ENCODE measurements around the gene CNTNAP2. TPM values are rescaled to one million over a fixed set of nuclear protein-coding genes. Genes with fewer than 3 reads are reported as not detected.

Gene CNTNAP2
- total and polyA plus RNA-seq, 2 of the 8 experiments (the other 6 are each of a cell fraction or from before 2014, with no cell fraction given) = 27.9 to 71.0 TPM

GRCh38 chr7:147510923-147511322 lies 1394.3 kb downstream of the CNTNAP2 start:
- no peak overlapping the region for H3K14ac ChIP-seq (ENCODE audit: insufficient read length)
- H2BK120ac ChIP-seq (replicated peaks; ENCODE audit: low read depth, low read length) = no peak overlapping the region
- H3K27ac ChIP-seq (ENCODE audit: low read depth, low read length) = no peak overlapping the region
- H3K4me3 ChIP-seq (ENCODE audit: extremely low read depth in 1 of 4, insufficient read depth in 2 of 4, low read depth in 3 of 4, low read length in 4 of 4) = no peak overlapping the region
- ChIA-PET POLR2A (ENCODE audit: partially characterized antibody) (no interaction called here), CTCF (ENCODE audit: partially characterized antibody) (no interaction called here)
- H3K79me1 ChIP-seq (ENCODE audit: low read depth, low read length) = no peaks in the 10 kb centered on the region
- H3K36me3 ChIP-seq (ENCODE audit: control insufficient read depth in 2 of 4, insufficient read depth in 4 of 4, low read length in 3 of 4) = no peaks in the 10 kb centered on the region
- H3K18ac ChIP-seq (ENCODE audit: extremely low read depth, low read length) = no peak overlapping the region
- H3K4me1 ChIP-seq (replicated peaks in 1 of 4; ENCODE audit: control insufficient read depth in 3 of 4, insufficient read depth in 4 of 4, low read length in 3 of 4) = no peaks in the 10 kb centered on the region
- TF ChIP-seq KDM5A (IDR thresholded peaks at IDR 0.05; ENCODE audit: low read length) = no peak
- TF ChIP-seq BCL11A (IDR thresholded peaks at IDR 0.05; ENCODE audit: low read depth in 2 of 2, low read length in 2 of 2) = no peak
- TF ChIP-seq EZH2 (IDR thresholded peaks at IDR 0.05; ENCODE audit: low read depth, low read length, severe bottlenecking) = no peak
- TF ChIP-seq HDAC6 (IDR thresholded peaks at IDR 0.05; ENCODE audit: low read depth, low read length) = no peak
- no peak for TF ChIP-seq SIX5 (IDR thresholded peaks at IDR 0.05; ENCODE audit: low read depth, low read length)
- no peak for TF ChIP-seq BACH1 (IDR thresholded peaks at IDR 0.05; ENCODE audit: low read length)
- TF ChIP-seq CEBPB (IDR thresholded peaks at IDR 0.05; ENCODE audit: low read depth, low read length) = no peak
- TF ChIP-seq KDM1A (IDR thresholded peaks at IDR 0.05; ENCODE audit: borderline replicate concordance, low read length) = no peak
- TF ChIP-seq CHD1 (IDR thresholded peaks at IDR 0.05; ENCODE audit: low read depth, low read length) = no peak
- no peak for TF ChIP-seq RNF2 (IDR thresholded peaks at IDR 0.05; ENCODE audit: borderline replicate concordance, low read depth, low read length, missing control alignments, poor library complexity, severe bottlenecking)
- TF ChIP-seq JUND (IDR thresholded peaks at IDR 0.05; ENCODE audit: low read length) = no peak
- TF ChIP-seq SP4 (IDR thresholded peaks at IDR 0.05; ENCODE audit: low read length) = no peak
- DNase-seq (ENCODE audit: low read depth in 1 of 2, low spot score in 2 of 2) (no peak), FAIRE-seq (no peak)
- H2BK12ac ChIP-seq (ENCODE audit: low read depth, low read length) = no peak overlapping the region
- H2AFZ ChIP-seq (ENCODE audit: low read length) = no peak overlapping the region
- H3K27me3 ChIP-seq (replicated peaks in 1 of 4; ENCODE audit: control insufficient read depth in 3 of 4, extremely low read depth in 1 of 4, insufficient read depth in 3 of 4, low read length in 3 of 4) = no peaks in the 10 kb centered on the region
- WGBS, 2 experiments (ENCODE audit: extremely low coverage in 1 of 2, insufficient coverage in 1 of 2, insufficient read length in 1 of 2, insufficient replicate concordance in 2 of 2, low coverage in 1 of 2, low lambda C conversion rate in 2 of 2, missing lambda C conversion rate in 1 of 2) = 89% methylated on average over 4 of the region's 4 CpGs; no CpG with 5 or more reads in 1 of the 2 experiments
- H3K9ac ChIP-seq (replicated peaks in 1 of 4; ENCODE audit: extremely low read depth in 1 of 4, low read depth in 3 of 4, low read length in 3 of 4) = no peak overlapping the region
- no peak overlapping the region for H3K56ac ChIP-seq (replicated peaks; ENCODE audit: insufficient read length, low read depth, low read length)
- no peak overlapping the region for H2BK15ac ChIP-seq (ENCODE audit: low read length)
- no peak overlapping the region for H4K5ac ChIP-seq (ENCODE audit: insufficient read length, low read depth, low read length)
- no peaks in the 10 kb centered on the region for H3K23me2 ChIP-seq (ENCODE audit: low read depth, low read length)
- H3K4me2 ChIP-seq (ENCODE audit: insufficient read depth in 1 of 2, low read depth in 2 of 2, low read length in 2 of 2) = no peak overlapping the region
- H3K23ac ChIP-seq (ENCODE audit: insufficient read length) = no peak overlapping the region
- no peak overlapping the region for H4K8ac ChIP-seq (ENCODE audit: extremely low read depth, insufficient read depth, low read length)
- H4K91ac ChIP-seq (replicated peaks; ENCODE audit: insufficient read length, low read length) = no peak overlapping the region
- no peaks in the 10 kb centered on the region for H3K9me3 ChIP-seq (ENCODE audit: insufficient read depth in 2 of 2, low read depth in 1 of 2, low read length in 1 of 2)
- no peak overlapping the region for H3K4ac ChIP-seq (replicated peaks; ENCODE audit: insufficient read length, low read depth, low read length)
- no peaks in the 10 kb centered on the region for H3K79me2 ChIP-seq (ENCODE audit: control insufficient read depth in 1 of 2, insufficient read depth in 2 of 2, low read length in 2 of 2)
- no peak overlapping the region for H2AK5ac ChIP-seq (ENCODE audit: low read depth, low read length)
- no peak overlapping the region for H2BK5ac ChIP-seq (ENCODE audit: low read depth, low read length)
- H2BK20ac ChIP-seq (ENCODE audit: low read length) = no peak overlapping the region
- H4K20me1 ChIP-seq (replicated peaks in 1 of 2; ENCODE audit: control insufficient read depth in 1 of 2, insufficient read depth in 2 of 2, low read length in 2 of 2) = no peaks in the 10 kb centered on the region
